Adipose tissue (tissue), 3 donors: ENCODE data around the gene HOXB9. TPM values are rescaled to one million over a fixed set of nuclear protein-coding genes. Genes with fewer than 3 reads are reported as not detected.

Source experiments
- H3K27ac ChIP-seq: one replicate; pipeline ENCODE4 v1.5.1; 2013; ENCODE audit warnings: low read depth, low read length
- WGBS, 3 donors: extraction: QIAGEN DNeasy Blood & Tissue Kit; methylation state at CpG; one replicate each; pipeline ENCODE4 v1.1.7; 2013; 5-methylcytosine and 5-hydroxymethylcytosine counted together
- polyA plus RNA-seq, 3 donors: library from polyadenylated mRNA; stranded (reverse); fragments of 200-250 nt; gene quantifications; one replicate each; pipeline ENCODE4 v1.2.3, GENCODE V29; 2013
- donor health status: healthy with polysubstance abuse.
- donor health status: Bipolar disorder and iron deficiency.
- donor health status: healthy.

The HOXB9 gene
- polyA plus RNA-seq, 3 donors, result 0.15 to 1.0 (median 0.97) TPM

DNA sequence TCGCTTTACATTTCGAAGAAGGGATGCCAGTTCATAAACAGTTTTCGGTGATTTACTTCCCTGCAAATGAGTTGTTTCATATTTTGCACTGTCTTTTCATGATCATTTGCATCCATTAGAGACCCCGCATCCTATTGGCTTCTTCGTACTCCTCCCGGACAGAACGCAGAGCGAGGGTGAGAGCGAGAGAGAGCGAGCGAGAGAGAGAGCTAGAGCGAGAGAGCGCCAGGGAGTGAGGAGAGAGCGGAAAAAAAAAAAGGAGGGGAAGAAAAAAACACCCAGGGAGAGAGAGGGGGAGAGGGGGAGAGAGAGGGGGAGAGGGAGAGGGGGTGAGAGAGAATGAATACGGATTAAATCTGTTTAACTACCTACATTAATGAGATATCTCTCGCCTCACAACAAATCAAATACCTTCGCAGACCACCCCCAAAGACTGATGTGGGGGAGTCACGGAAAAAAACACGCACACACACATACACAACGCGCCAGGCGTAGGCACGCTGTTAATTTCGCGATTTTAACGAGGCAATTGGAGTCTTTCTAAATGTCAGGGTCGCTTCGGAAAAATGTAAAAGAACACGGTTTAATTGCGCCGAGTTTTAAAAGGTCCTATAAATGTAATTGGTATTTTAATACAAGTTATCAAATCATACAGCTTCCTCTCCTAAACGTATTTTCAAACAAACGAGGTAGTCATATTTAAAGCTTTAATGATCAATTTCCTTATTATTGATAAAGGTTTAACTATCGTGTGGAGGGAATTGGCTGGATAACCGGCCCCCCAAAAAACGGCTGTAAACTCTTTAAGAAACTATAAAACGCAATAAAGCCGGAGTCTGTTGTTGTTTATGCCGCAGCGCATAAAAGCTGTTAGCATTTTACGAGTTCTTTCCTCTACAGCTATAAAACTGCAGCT is 10.9 kb downstream of the HOXB9 start, which contains the start of gene HOXB8:
Gene HOXB8, minus strand, starts transcription at position 246 of the 916 bp plus-strand sequence. CDS start 588 bp downstream, outside the sequence.
- H3K27ac ChIP-seq, result no peak within 1 kb of the TSS
- WGBS, 3 donors, result 11 to 31% (median 22%) methylated on average over 39 to 41 of the region's 41 CpGs

DNA sequence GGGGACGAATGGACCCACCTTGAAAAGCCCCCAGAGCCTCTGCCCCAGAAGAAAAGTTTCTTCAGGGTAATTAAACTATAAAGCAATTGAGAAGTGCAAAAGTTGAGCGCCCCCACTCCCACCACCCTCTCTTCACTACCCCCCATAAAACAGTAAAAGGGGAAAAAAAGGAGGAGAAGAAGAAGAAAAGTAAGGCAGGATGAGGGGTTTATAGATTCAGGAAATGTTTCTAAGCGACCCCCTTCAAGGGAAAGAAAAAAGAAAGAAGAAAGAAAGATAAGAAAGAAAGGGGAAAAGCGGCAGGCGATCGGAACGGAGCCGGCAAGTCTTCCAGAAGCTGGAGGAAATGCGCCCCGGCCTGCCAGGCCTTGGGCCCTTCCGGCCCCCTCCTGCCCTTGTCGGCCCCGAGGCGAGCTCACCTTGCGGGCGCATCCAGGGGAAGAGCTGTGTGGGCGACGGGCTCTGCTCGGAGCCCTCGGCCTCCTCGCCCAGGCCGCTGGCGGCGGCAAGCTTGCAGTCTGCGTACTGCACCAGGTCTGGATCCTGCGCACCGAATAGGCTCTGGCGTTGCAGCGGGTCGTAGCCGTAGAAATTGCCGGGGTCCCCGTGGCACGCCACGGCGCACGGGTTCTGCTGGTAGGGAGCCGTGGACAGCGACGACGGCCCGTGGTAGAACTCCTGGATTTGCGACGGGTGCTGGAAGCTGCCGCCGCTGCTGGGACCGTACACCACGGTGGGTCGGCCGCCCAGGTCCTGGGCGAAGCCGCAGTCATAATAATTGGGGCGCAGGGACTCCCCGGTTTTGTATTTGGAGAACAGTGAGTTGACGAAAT is 12.1 kb downstream of the HOXB9 start:
- WGBS, 3 donors, result 6 to 14% (median 6%) methylated on average over 54 to 55 of the region's 55 CpGs
- H3K27ac ChIP-seq, result no peak overlapping the region

DNA sequence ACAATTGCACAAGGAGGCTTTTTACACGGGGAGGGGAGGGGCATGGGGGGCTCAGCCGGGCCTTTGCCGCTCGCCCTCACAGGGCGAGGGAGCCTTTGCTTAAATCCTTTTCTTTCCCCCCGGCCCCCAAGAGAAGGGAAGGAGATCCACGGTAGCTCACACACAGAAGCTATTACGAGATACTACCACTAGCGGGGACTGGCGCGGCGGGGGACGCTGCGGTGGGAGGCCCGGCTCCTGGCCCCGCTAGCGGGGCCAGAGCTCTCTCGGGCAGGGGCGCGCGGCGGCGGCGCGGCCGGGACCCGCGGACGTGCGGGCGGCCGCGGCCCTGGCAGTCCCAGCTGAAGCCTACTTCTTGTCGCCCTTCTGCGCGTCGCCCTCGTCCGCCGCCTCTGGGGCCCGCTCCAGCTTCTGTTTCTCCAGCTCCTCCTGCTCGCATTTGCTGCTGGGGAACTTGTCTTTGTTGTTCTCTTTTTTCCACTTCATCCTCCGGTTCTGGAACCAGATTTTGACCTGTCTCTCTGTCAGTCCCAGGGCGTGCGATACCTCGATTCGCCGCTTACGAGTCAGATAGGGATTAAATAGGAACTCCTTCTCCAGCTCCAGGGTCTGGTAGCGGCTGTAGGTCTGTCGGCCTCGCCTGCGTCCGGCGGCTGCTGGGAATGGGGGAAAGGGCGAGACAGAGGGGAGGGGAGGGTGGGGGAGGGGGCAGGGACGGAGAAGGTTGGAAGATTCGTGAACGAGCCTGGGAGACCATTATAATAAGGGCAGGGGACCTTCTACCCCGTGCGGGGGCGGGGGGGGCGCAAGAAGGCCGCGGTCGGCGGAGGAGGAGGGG is 13.1 kb downstream of the HOXB9 start:
- no peak overlapping the region for H3K27ac ChIP-seq
- 1 to 2% (median 2%) methylated on average over 49 to 67 of the region's 67 CpGs for WGBS, 3 donors

DNA sequence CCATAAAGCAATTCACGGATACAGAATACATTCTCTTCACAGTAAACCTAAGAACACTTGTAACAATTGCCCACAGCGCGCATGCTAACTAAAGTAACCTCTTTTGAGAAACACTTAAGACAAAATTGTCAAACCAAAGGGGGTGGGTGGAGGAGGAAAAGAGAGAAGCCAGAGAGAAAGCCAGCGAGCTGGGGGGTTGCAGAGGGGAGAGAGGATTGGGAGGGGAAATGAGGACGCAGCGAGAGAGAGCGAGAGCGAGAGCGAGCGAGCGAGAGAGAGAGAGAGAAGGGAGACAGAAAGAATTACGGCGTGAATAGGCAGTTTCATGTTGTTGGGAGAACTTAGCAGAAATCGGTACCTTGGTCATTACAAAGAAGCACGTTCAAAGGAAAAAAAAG is 13.7 kb downstream of the HOXB9 start:
- 2 to 6% (median 5%) methylated on average over 15 of the region's 15 CpGs for WGBS, 3 donors

DNA sequence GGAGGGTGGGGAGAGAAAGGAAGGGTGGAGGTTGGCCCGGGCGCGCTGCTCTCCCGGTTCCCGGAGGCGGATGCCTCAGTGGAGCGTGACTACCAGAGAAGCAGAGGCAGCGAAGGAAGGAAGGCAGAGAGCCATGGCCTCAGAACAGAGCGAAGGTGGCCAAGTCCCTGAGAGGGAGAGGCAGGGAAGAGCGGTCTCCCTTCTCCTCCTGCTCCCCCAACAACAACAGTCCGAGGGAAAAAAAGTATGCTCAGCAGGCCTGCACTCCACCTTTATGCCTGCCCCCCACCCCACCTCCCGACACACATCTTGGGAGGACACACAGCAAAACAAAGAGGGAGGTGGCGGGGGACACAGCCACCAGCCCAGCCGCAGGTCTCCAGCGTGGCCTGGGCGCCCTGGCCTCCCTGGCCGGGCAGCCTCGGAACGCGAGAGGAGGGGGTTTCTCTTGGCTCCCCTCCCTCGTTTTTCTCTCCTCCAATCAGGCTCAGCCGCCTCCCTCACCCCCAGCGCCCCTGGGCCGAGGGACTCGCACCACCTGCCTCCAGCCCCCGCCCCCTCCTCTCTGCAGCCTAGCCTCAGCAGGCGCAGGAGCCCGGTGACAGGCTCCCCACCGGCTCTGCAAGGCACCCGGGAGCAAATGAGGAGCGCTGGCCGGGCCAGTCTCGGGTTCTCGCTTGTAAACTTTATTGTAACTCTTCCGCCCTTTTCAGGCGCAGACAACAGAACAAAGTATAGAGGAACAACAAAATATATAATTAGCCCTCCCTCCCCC is 14.3 kb downstream of the HOXB9 start:
- H3K27ac ChIP-seq, result no peak overlapping the region
- 6 to 11% (median 6%) methylated on average over 34 to 36 of the region's 36 CpGs for WGBS, 3 donors

More for the DNA sequence above, 13.7 kb downstream of the HOXB9 start:
- H3K27ac ChIP-seq, result no peak overlapping the region

DNA sequence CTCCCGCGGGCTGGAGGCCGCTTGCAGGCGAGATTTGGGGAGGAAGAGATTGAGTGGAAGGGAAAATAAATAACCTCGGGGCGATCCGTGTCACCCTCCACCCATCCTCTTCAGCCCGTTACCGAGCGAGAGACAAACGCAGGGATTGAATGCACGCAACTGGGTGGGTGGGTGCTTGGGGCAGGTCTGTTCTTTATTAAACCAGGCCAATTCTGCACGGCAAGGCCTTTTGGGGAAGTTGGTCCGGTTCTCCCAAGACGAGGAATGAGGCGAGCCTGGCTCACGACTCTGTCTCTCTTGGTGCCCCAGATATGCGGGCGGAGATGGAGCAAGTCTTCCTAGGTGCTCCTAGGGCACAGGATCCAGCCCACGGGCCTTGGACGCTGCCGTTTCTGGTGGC is 14.9 kb downstream of the HOXB9 start:
- no peak overlapping the region for H3K27ac ChIP-seq
- WGBS, 3 donors, result 1 to 9% (median 2%) methylated on average over 22 of the region's 22 CpGs

DNA sequence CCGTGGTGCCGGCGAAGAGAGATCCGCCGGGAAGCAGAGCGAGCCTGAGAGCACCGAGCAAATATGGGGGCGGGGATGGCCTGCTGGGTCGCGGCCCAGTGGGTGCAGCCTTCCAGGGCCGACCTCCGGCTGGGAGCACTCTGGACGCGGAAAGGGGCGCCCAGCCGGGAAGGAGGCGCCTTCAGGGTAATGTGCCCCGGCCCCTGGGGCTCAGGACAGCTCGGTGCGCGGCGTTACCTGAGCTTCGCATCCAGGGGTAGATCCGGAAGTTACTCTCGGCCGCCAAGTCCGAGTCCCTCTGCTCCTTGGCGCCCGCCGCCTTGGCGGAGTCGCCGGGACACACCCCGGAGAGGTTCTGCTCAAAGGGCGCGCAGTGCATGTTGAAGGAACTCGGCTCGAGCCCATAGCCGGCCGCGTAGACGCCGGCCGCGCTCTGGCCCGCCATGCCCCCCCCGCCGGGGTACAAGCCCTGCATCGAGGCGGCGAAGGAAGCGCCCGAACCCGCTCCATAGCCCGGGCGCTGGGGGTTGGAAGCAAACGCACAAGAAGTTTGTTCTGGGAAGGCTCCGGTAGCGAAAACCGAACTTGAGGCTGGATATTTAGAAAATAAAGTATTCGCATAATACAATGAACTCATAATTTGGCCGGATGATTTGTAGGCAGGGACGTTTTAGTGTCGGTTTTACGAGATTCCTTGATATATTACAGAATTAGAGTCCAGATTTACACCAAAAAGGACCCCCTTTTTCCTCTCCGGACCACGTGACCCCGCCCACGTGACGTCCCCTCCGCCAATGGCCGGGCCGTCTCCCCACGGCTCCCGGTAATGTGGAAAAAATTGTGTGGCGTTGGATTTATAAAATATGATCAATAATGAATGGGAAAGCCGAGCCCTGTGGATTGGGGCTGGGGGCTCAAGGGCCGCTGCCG is 15.6 kb downstream of the HOXB9 start, which contains the start of gene HOXB7:
Gene HOXB7, minus strand, starts transcription at position 736 of the 930 bp plus-strand sequence. Its CDS starts 99 bp downstream, at position 637.
- WGBS, 3 donors, result 1 to 2% (median 1%) methylated on average over 76 to 79 of the region's 79 CpGs
- H3K27ac ChIP-seq, result no peak within 1 kb of the TSS

DNA sequence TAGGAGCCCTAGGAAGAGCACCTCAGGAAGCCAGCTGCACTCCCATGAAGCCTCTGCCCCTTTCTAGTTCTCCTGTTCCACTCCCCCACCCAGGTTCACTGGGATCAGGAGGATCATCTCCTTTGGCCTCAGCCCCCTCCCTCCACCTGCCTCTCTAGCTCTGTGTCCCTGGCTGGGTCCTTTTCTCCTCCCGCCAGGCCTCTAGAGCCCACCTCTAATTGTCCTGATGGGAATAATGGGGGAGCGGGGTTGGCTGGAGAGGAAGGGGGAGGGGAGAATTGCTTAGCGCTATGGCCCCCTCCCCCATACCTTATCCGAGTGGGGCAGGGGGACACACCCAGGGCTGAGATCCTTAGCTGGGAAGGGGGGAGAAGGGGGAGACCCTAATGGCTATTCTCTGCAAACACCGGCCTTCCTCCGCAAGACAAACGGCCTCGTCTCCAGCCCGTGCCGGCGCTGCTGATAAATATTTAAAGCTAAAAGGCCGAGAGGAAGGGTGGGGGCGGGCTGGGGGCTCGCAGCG is 16.3 kb downstream of the HOXB9 start:
- 3 to 11% (median 8%) methylated on average over 14 to 15 of the region's 15 CpGs for WGBS, 3 donors
- no peak overlapping the region for H3K27ac ChIP-seq

DNA sequence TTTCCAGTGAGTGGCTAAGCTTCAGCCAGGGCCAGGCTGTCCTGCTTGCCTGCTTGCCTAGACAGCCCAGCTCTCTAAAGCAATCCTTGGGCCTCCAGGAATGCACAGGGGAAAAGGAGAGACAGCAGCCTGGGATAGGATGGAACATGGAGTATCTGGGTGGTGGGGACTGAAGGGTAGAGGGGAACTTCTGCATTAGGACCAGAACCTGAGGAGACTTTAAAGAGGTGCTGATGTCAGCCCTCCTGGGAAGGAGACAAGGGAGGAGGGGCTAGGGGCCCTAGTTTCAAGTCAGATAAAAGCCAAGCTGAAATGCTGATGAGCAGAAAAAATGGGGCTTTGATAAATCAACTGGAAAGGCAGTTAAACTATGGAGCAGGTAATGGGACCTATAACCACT is 17.1 kb downstream of the HOXB9 start:
- no peak overlapping the region for H3K27ac ChIP-seq

DNA sequence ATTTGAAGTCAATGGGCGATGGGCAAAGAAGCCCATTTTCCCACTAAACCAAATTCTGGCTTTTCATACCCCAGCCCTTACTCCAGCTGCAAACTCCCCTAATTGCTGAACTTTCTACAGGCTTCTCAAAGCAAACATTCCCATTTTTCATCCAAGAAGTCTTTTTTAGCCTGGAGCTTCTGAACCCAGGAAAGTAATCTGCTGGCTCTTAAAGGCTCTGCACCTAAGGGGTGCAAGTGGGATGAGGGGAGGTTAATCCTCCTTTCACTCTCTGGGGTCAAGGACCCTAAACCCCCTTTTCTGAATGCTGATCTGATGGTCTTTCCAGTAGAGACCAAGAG is 17.7 kb downstream of the HOXB9 start:
- no peak overlapping the region for H3K27ac ChIP-seq
- WGBS, 3 donors, result 72 to 94% (median 91%) methylated on average over 1 of the region's 1 CpG

DNA sequence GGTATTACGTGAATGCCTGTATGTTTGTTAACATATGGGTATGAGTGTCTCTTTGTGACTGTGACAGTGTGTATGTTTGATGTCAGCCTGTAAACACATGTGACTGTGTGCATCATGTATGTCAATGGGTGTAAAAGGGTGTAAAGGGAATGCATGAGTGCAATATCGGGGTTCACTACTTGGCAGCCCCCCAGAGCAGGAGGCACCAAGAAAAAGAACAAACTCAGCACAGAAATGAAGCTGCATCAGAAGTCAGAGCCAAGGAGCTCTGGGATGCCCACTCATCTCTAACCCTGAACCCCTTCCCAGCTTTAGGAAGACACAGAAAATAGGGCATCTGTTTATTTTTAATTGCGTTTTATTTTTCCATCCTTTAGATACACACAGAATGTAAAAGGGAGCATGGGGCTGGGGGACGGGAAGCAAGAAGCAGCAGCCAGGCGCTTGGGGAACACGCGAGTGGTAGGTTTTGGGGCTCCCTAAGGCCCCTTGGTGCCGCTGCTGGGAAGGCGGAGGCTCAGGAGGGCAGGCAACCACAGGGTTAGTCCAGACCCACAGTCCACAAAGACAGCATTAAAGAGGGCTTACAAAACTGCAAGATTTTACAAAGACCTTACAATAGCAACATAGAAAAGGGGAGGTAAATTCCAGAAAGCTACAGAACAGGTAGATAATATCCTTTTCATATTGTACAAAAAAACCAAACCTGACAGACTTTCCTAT is 19.1 kb downstream of the HOXB9 start:
- WGBS, 3 donors, result 54 to 89% (median 84%) methylated on average over 9 of the region's 9 CpGs
- no peak overlapping the region for H3K27ac ChIP-seq

DNA sequence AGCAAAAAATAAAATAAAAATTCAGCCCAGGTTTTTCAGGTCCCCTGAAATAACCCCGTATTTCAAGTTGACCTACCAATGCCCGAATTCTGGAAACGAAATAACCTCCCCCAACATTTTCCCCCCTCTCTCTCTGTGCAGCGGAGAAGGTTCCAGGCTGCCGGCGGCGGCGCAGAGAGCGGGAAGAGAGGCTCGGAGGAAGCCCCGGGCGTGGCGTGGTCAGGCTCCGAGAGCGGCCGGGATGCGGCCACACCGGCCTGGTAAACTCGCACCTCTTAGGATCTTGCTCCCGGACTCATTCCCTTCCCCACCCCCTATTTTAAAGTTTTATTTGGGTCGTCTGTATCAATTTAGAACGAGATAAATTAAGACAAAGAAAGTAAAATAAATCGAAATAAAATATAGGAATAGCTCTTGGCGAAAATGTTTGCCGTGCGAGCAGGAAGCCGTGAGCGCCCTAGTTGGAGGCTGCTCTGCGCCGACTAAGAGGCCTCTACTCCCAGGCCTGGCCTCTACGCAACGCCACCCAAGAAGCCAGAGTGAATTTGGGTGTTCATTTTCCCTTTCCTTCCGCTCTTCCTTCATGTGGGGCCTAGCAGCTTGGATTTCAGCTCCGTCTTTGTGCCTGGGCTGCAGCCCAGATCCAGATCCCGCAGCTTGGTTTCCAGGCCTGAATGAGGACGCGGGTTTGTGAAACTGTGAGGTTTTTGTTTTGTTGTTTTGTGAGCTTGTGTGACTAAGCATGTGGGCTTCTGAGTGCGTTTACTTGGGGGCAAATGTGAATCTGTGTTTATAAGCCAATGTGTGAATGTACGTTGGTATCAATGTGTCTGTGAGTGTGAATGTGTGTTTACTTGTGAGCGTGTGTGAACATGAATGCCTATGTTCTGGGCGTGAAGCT is 19.9 kb downstream of the HOXB9 start:
- 32 to 73% (median 73%) methylated on average over 41 of the region's 41 CpGs for WGBS, 3 donors
- H3K27ac ChIP-seq, result no peak overlapping the region

DNA sequence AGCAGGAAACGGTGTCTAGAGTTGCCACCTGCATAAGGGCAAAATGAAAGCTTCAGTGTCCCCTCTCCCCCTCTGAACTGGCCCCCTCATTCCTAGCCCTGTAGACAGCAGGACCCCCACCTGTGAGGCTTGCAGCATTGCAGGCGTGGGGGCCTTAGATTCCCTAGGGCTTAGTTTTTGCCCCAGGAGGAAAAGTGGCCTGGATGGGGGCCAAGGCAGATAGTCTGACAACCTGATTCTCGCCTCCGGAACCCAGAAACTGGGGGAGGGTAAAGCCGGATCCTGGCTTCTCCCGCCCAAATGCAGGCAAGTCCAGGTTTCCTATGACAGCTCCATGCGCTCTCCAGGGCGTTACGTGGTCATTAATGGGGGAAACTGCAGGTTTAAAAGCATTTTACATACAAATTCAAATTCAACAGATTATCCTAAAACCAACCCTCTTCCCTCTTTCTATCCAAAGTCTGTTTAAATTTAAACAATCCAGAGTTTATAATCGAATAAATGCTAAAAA is 20.7 kb downstream of the HOXB9 start:
- no peak overlapping the region for H3K27ac ChIP-seq
- WGBS, 3 donors, result 27 to 65% (median 55%) methylated on average over 10 of the region's 10 CpGs

DNA sequence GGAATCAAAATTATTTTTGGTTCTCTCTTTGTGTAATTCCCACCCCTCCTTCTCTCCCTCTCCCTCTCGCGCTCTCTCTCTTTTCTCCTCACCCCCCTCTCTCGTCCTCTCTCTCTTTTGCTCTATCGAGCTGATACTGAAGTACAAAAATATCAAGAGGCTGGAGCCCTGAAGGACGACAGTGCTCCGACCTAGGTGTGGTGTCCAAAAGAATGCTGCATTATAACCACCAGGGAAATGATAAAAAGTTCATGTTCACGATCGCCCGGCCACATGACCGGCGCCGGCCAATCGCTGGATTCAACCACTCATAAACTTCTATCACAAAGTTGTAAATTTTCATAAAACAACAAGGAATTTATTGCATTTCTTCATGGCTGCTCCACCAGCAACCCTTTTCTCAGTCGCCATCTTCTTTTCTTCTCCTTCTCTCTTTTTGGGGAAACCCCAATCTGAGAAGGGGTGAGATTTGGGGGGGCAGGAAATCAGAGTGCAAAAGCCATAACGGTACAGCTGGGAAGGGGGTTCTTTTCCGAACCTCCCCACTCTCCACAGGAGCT is 21.3 kb downstream of the HOXB9 start, which contains the start of gene HOXB6:
Gene HOXB6, minus strand, starts transcription at position 217 of the 560 bp plus-strand sequence. CDS start 6,836 bp downstream, outside the sequence.
- H3K27ac ChIP-seq, result no peak within 1 kb of the TSS
- WGBS, 3 donors, result 11 to 29% (median 15%) methylated on average over 16 of the region's 16 CpGs
